ENCODE measurements around the gene CTNNA3. TPM values are rescaled to one million over a fixed set of nuclear protein-coding genes. Genes with fewer than 3 reads are reported as not detected.
A peak's percentile ranks its signal among the peaks of the same experiment; 100 is the strongest.

CTNNA3 gene
- 0.20 and 0.79 TPM in 2 replicates for total RNA-seq (2022)
- percentile 18 among the genes with signal in this experiment for Bru-seq, nascent RNA
- percentile 24 among the genes with signal in this experiment for BruChase-seq, experiment 1, labeled RNA remaining after a 2-hour chase
- percentile 16 among the genes with signal in this experiment for BruChase-seq, experiment 2, labeled RNA remaining after a 6-hour chase
- long read RNA-seq = 0 reads

DNA sequence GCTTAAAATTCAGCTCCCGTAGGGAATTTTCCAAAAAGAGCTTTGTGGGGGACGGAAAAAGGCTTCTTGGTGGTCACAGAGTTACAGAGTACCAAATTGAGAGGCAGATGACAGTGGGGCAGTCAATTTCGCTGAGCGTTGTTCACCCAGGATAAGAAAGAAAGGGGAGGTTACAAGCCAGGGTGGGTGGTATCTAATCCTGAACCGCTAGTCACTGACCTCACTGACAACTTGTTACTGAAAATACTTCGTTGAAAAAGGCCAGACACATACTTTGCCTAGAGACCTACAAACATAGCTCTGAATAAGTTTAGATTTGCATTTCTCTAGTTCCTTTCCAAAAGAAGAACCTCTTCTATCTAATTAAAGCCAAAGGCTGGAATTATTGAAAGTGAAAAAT, at the start of gene CTNNA3:
CTNNA3 (minus strand) TSS at position 167 of the 400 bp plus-strand sequence.
- Histone ChIP-seq H3K4me3 (ENCODE audit: low read depth, low read length) (no peak within 1 kb of the TSS), H3K9me3 (peaks cover 5% of the 10 kb centered on the region; the same call in 1 of the 2 replicates), H3K4me1 (no peaks in the 10 kb centered on the region), H3K36me3 (ENCODE audit: control insufficient read depth, insufficient read depth, low read length) (no peaks in the 10 kb centered on the region), H3K27me3 (replicated peaks; ENCODE audit: control insufficient read depth, insufficient read depth, low read length) (peaks cover 2% of the 10 kb centered on the region; the same call in 1 of the 2 replicates)
- no TSS peak for BruUV-seq (replicated peaks)
- intact Hi-C loops (cut with micrococcal nuclease; ENCODE audit: unreplicated experiment) = no loop called here
- Mint-ChIP-seq H3K27me3 (ENCODE audit: insufficient read depth, unreplicated experiment) (peaks cover 22% of the 10 kb centered on the region), H3K4me1 (ENCODE audit: low read depth, unreplicated experiment) (no peaks in the 10 kb centered on the region), H3K27ac (ENCODE audit: unreplicated experiment) (no peak within 1 kb of the TSS), H3K9me3 (ENCODE audit: unreplicated experiment) (no peaks in the 10 kb centered on the region), H3K36me3 (ENCODE audit: insufficient read depth, unreplicated experiment) (no peaks in the 10 kb centered on the region), H3K4me3 (ENCODE audit: unreplicated experiment) (no peak within 1 kb of the TSS)
- ChIA-PET CTCF (interaction anchor here (2.3 to 3.7 kb wide), 2 partner anchors 71 to 84 kb away, joined by 6 to 104 read pairs; no protein-coding TSS in a partner anchor), POLR2A (no interaction called here)
- DNase-seq = no peak
- TF ChIP-seq, protein P1, sequence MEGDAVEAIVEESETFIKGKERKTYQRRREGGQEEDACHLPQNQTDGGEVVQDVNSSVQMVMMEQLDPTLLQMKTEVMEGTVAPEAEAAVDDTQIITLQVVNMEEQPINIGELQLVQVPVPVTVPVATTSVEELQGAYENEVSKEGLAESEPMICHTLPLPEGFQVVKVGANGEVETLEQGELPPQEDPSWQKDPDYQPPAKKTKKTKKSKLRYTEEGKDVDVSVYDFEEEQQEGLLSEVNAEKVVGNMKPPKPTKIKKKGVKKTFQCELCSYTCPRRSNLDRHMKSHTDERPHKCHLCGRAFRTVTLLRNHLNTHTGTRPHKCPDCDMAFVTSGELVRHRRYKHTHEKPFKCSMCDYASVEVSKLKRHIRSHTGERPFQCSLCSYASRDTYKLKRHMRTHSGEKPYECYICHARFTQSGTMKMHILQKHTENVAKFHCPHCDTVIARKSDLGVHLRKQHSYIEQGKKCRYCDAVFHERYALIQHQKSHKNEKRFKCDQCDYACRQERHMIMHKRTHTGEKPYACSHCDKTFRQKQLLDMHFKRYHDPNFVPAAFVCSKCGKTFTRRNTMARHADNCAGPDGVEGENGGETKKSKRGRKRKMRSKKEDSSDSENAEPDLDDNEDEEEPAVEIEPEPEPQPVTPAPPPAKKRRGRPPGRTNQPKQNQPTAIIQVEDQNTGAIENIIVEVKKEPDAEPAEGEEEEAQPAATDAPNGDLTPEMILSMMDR (IDR thresholded peaks at IDR 0.05; ENCODE audit: insufficient read depth in 1 of 2, low read depth in 1 of 2, low read length in 1 of 2, severe bottlenecking in 1 of 2, unreplicated experiment in 1 of 2) = no peak

DNA sequence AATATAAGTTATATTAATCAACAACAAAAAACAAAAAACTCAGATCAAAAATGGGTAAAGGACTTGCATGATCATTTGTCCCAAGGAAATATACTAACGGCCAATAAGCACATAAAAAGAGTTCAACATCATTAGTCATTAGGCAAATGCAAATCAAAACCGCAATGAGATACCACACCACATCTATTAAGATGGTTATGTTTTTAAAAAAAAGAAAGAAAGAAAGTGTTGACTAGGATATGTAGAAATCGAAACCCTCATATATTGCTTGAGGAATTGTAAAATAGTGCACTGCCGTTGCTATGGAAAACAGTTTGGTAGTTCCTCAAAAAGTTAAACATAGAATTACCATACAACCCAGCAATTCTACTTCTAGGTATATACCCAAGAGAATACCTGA, 39.4 kb upstream of the CTNNA3 start:
- Histone ChIP-seq H3K9me3 (peaks cover 1% of the 10 kb centered on the region; the same call in 1 of the 2 replicates), H3K36me3 (ENCODE audit: control insufficient read depth, insufficient read depth, low read length) (no peaks in the 10 kb centered on the region), H3K27me3 (replicated peaks; ENCODE audit: control insufficient read depth, insufficient read depth, low read length) (no peaks in the 10 kb centered on the region), H3K4me1 (no peaks in the 10 kb centered on the region), H3K4me3 (ENCODE audit: low read depth, low read length) (no peak overlapping the region)
- Mint-ChIP-seq H3K4me3 (ENCODE audit: unreplicated experiment) (no peak overlapping the region), H3K27me3 (ENCODE audit: insufficient read depth, unreplicated experiment) (peaks cover 11% of the 10 kb centered on the region), H3K4me1 (ENCODE audit: low read depth, unreplicated experiment) (no peaks in the 10 kb centered on the region), H3K9me3 (ENCODE audit: unreplicated experiment) (peaks cover 5% of the 10 kb centered on the region), H3K27ac (ENCODE audit: unreplicated experiment) (no peak overlapping the region), H3K36me3 (ENCODE audit: insufficient read depth, unreplicated experiment) (no peaks in the 10 kb centered on the region)
- BruUV-seq (replicated peaks) = no TSS peak
- intact Hi-C loops (cut with micrococcal nuclease; ENCODE audit: unreplicated experiment) = no loop called here
- ChIA-PET POLR2A (no interaction called here), CTCF (no interaction called here)
- TF ChIP-seq, protein P1 (IDR thresholded peaks at IDR 0.05; ENCODE audit: insufficient read depth in 1 of 2, low read depth in 1 of 2, low read length in 1 of 2, severe bottlenecking in 1 of 2, unreplicated experiment in 1 of 2) = no peak
- no peak for DNase-seq

DNA sequence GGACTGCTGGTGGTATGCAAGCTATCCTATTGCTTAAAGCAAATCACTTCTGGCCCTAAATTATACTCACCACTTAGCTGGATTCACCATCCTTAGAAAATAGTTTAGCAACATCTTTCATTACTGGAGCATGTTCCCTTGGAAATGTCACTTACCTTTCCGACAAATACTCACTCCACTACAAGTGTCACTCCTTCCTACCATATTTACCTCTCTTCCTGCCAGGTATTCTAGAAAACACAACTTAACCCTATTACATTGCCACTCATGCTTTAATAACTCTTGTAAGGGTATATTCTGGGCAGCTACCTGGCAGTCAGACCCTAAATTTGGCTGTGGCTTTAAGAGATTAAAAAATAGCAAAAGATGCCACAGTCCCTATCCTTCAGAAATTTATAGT, 37.5 kb upstream of the CTNNA3 start:
- POLR2A ChIA-PET = no interaction called here
- no peak for DNase-seq
- H3K4me3 ChIP-seq (ENCODE audit: low read depth, low read length) = no peak overlapping the region

More for the DNA sequence above, 37.5 kb upstream of the CTNNA3 start:
- no peaks in the 10 kb centered on the region for H3K9me3 ChIP-seq
- Mint-ChIP-seq H3K27me3 (ENCODE audit: insufficient read depth, unreplicated experiment) (peaks cover 11% of the 10 kb centered on the region), H3K27ac (ENCODE audit: unreplicated experiment) (no peak overlapping the region), H3K36me3 (ENCODE audit: insufficient read depth, unreplicated experiment) (no peaks in the 10 kb centered on the region), H3K4me1 (ENCODE audit: low read depth, unreplicated experiment) (no peaks in the 10 kb centered on the region), H3K9me3 (ENCODE audit: unreplicated experiment) (peaks cover 4% of the 10 kb centered on the region), H3K4me3 (ENCODE audit: unreplicated experiment) (no peak overlapping the region)
- no peaks in the 10 kb centered on the region for H3K4me1 ChIP-seq
- TF ChIP-seq, protein P1 (IDR thresholded peaks at IDR 0.05; ENCODE audit: insufficient read depth in 1 of 2, low read depth in 1 of 2, low read length in 1 of 2, severe bottlenecking in 1 of 2, unreplicated experiment in 1 of 2) = no peak
- no TSS peak for BruUV-seq (replicated peaks)
- CTCF ChIA-PET = no interaction called here
- intact Hi-C loops (cut with micrococcal nuclease; ENCODE audit: unreplicated experiment) = no loop called here
- no peaks in the 10 kb centered on the region for H3K36me3 ChIP-seq (ENCODE audit: control insufficient read depth, insufficient read depth, low read length)
- H3K27me3 ChIP-seq (replicated peaks; ENCODE audit: control insufficient read depth, insufficient read depth, low read length) = no peaks in the 10 kb centered on the region

Measured in Caco-2 (cell line).